HG03575 (cell line): Measurements from ENCODE around the gene MELTF.

ENCODE experiments used
- ATAC-seq: cut with Tn5 transposase; IDR thresholded peaks from one replicate; pipeline ENCODE4 v1.9.1; 2021; ENCODE audit not compliant: unreplicated experiment, insufficient number of reproducible peaks, low FRiP score; ENCODE audit errors: extremely low read depth

MELTF gene

GRCh38 chr3:196976941-196977340 lies 52.7 kb downstream of the MELTF start:
- no peak for ATAC-seq

DNA sequence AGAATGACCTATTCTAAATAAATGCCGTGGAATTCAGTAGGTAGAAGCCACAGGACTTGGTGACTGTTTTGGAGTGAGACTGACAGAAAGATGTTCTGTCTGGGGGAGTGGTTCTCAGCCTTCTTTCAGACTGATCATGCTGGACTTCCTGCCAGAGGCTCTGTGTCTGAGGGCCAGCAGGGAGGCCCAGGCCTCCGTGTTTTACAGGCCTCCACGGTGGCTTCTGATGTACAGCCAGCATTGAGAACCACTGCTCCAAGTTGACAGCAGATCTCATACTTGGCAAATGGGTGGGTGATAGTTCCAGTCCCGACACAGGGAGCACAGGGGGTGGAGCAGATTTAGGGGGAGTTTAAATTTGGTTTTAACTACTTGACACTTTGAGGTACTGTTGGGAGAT lies 54.3 kb downstream of the MELTF start:
- ATAC-seq, result no peak

GRCh38 chr3:196974661-196975060 lies 55.0 kb downstream of the MELTF start:
- ATAC-seq, result no peak

DNA sequence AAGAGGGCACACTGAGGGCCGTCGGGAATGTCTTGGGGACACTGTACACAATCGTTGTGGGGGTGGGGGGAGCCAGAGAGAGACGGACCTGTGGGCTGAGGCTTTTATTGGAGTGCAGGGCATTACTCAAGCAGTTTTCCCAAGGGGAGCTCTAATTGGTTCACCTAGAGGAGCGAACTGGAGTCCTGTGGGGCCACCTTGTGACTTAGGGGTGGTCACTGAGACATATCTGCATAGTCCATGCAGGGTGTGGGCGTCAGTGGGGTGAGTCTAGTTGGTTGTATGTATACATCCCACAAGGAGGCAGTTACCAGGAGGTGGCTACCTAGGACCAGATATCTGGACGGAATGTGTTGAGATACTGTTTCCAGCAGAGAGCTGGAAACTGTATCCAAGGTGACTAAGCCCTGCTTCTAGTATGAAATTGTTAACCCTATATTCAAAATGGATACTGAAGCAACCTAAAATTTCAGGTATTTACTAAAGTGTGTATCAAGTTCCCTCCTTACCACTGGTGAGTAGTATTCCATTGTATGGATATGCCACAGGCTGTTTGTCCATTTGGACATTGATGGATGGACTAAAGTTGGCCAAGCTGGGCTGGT lies 58.4 kb downstream of the MELTF start:
- ATAC-seq, result no peak

DNA sequence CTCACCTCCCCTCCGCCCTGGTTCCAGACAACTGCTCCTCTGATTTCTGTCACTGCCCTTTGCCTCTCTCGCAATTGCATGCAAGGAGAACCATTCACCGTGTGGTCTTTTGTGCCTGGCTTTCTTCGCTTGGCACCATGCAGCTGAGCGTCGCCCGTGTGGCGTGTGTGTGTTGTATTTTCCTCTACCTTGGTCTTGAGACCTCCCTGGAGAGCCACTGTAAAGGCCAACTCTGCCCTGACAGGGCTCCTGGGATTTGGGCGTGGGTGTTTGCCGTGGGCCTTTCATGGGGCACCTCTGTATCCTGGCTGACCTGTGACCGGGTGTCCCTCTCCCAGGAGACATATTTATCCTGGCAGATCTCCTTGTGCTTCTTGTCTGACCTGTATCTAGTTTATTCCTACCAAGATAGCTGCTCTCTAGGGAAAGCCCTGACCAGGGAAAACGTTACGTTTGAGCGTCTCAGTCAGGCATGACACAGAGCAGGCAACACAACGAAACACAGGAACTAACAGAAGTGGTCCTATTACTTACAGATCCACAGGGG lies 59.0 kb downstream of the MELTF start:
- ATAC-seq, result no peak

GRCh38 chr3:196969660-196970546 lies 59.7 kb downstream of the MELTF start:
- no peak for ATAC-seq

DNA sequence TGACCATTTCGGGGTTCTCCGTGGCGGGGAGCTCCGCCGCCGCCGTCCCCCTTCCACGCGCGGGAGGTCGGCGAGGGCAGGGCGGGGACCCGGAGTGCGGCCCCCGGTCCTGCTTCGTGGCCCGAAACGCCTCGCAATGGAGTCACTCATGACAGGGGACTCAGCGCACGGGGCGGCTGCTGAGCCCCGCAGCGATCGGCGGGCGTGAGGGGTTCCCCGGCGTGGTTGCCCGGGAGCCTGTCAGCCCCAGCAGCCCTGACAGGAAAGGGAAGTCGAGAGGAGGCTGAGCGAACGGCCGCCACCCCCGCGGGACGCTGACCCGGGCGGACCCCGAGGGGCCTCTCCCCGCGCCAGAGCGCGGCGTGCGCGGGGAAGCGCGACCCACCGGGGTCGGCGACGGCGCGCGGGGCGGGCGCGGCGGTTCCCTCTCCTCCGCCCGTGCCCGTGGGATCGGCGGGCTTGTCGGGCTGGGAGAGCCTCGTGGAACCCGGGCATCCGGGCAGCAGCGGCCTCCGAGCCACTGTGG lies 60.4 kb downstream of the MELTF start:
- ATAC-seq, result no peak

- no peak for ATAC-seq
Observed at GRCh38 chr3:196968233-196969133, 61.1 kb downstream of the MELTF start, which contains the start of gene PIGZ. PIGZ (minus strand) TSS chr3:196968833; CDS start chr3:196952031, 16,802 bp downstream.

DNA sequence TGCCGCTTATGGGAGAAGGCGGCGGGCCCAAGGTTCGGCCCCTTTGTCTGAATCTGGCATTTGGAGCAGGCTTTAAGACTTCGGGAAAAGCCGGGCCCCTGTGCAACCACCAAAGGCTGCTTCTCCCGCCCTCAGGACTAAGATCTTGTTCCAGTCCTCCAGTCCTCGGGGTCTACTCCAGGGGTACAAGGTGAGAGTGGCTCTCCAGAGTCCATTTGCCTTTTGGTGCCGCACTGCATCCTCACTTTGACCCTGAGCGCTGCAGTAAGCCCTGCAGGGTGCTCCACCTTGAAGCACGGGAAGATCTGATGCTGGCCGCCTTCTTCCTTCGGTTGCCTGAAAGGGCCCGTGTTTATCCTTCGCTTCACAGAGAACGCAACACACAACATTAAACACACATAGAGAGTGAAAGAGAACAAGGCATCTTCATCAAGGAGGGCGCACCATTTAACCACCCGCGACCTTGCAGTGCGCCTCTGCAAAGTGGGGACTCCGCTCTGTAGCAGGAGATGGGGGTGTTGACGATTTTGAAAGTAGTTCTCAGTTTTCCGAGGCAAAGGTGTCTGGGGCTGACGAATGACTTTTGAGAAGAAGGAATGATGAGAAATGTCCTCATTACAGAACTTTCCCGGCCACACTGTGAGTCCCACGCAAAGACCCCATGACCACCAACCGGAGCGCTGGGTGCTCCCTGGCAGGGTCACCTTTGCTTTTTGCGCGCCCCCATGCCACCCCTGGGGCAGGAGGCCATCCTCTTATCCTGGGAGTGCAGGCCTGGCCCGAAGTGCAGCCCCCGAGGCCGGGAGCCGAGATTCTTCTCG lies 62.0 kb downstream of the MELTF start:
- ATAC-seq, result no peak

DNA sequence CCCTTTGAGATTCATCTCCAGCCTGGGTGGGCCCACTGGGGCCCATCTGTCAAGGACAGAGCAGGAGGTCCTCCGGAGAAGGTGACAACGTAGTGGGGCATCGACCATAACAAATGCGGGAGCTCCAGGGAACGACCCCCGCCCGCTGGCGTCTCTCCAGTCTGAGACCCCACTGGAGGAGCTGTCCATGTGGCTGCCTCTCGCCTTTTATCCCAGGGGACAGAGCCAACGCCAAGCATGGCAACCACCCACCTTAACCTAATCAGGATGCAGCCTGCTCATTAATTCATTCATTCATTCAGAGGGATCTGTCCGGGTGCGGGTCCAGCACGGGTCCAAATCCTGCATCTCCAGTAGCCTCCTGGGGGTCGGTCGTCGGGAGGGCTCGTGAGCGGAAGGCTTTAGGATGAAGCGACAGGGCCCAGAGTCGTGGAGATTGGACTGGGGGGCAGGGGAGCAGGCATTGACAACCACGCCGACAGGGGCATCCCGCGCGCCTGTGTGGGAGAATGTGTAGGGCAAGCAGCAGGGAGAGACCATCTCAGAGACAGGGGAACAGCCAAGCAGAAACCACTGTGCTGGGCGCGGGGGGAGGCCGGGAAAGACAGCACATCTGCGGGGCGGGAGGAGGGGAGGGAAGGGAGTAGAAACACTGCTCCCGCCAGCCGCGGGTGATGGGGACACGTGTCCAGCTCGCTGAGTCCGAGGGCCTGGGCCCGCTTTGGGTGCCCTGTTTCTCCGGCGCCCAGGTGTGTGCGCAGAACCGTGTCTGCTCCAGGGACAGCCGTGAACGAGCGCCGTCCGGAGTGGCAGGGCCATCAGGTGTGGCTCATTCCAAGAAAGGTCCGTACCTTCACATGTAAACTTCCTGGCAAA lies 62.9 kb downstream of the MELTF start:
- ATAC-seq, result no peak

- no peak for ATAC-seq
Observed at GRCh38 chr3:196965804-196966173, 63.8 kb downstream of the MELTF start.

DNA sequence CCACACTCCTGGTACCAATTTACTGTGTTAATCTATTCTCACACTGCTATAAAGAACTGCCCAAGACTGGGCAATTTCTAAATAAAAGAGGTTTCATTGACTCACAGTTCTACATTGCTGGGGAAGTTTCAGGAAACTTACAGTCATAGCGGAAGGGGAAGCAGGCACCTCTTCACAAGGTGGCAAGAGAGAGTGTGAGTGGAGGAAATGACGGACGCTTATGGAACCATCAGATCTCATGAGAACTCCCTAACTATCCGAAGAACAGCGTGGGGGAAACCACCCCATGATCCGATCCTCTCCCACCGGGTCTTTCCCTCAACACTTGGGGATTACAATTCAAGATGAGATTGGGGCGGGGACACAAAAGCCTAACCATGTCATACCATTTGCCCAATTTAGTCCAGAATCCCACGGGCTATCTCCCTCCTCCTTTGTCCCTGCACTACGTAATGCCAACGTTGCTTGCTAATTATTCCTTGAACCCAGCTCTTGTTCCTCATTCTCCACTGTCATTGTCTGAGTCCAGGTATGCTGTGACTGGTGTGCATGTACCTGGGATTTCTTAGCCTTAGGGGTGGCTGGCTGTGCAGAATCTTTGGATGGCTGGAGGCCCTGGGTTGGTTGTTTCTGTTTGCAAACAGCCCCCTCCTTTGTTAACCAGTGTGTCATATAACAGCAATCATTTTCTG lies 64.4 kb downstream of the MELTF start:
- ATAC-seq, result no peak

- no peak for ATAC-seq
Observed at GRCh38 chr3:196963631-196963953, 66.0 kb downstream of the MELTF start.

- ATAC-seq, result no peak
Observed at GRCh38 chr3:196962930-196963630, 66.5 kb downstream of the MELTF start.

DNA sequence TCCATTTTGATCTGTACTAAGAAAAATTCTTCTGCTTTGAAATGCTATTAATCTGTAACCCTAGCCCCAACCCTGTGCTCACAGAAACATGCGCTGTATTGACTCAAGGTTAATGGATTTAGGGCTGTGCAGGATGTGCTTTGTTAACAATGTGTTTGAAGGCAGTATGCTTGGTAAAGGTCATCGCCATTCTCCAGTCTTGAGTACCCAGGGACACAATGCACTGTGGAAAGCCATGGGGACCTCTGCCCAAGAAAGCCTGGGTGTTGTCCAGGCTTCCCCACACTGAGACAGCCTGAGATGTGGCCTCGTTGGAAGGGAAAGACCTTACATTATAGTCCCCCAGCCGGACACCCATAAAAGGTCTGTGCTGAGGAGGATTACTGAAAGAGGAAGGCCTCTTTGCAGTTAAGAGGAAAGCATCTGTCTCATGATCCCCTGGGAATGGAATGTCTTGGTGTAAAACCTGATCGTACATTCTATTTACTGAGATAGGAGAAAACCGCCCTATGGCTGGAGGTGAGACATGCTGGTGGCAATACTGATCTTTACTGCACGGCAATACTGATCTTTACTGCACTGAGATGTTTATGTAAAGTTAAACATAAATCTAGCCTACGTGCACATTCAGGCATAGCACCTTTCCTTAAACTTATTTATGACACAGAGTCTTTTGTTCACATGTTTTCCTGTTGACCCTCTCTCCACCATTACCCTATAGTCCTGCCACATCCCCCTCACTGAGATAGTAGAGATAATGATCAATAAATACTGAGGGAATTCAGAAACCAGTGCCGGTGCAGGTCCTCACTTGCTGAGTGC lies 67.3 kb downstream of the MELTF start:
- ATAC-seq, result no peak

GRCh38 chr3:196954832-196955231 lies 74.8 kb downstream of the MELTF start:
- ATAC-seq, result no peak
